ENCODE data around the gene CYP19A1. TPM values are rescaled to one million over a fixed set of nuclear protein-coding genes. Genes with fewer than 3 reads are reported as not detected.

The CYP19A1 gene
- total RNA-seq, 1 donor from 2014 or later, result not detected

DNA sequence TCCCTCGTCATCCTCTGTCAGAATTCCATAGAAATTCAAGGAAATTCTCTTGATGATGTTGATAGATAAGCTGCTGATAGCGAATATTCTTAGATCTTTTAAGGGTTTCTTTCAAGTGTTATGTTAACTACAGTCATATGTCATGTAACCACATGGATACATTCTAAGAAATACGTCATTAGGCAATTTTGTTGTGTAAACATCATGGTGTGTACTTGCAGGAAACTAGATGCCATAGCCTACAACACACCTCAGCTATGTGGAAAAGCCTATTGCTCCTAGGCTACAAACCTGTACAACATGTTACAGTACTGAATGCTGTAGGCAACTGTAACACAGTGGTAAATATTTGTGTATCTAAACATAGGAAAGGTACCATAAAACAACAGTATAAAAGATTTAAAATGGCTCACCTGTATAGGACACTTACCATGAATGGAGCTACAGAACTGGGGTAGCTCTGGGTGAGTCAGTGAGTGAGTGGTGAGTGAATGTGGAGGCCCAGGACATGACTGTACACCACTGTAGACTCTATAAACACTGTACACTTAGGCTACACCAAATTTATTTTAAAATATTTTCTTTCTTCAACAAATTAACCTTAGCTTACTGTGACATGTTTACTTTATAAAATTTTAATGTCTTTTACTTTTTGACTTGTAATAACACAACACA, 37.7 kb upstream of the CYP19A1 start:
- no peak overlapping the region for H3K4me3 Mint-ChIP-seq (ENCODE audit: unreplicated experiment)
- DNase-seq, result no peak
- no peak overlapping the region for H3K27ac Mint-ChIP-seq (ENCODE audit: unreplicated experiment)
- H3K36me3 Mint-ChIP-seq (ENCODE audit: unreplicated experiment), result no peaks in the 10 kb centered on the region
- TF ChIP-seq, protein P1, sequence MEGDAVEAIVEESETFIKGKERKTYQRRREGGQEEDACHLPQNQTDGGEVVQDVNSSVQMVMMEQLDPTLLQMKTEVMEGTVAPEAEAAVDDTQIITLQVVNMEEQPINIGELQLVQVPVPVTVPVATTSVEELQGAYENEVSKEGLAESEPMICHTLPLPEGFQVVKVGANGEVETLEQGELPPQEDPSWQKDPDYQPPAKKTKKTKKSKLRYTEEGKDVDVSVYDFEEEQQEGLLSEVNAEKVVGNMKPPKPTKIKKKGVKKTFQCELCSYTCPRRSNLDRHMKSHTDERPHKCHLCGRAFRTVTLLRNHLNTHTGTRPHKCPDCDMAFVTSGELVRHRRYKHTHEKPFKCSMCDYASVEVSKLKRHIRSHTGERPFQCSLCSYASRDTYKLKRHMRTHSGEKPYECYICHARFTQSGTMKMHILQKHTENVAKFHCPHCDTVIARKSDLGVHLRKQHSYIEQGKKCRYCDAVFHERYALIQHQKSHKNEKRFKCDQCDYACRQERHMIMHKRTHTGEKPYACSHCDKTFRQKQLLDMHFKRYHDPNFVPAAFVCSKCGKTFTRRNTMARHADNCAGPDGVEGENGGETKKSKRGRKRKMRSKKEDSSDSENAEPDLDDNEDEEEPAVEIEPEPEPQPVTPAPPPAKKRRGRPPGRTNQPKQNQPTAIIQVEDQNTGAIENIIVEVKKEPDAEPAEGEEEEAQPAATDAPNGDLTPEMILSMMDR (IDR thresholded peaks at IDR 0.05; ENCODE audit: partially characterized antibody, unreplicated experiment), result no peak
- peaks cover 2% of the 10 kb centered on the region for H3K4me1 Mint-ChIP-seq (ENCODE audit: low read depth, unreplicated experiment)
- H3K9me3 Mint-ChIP-seq (ENCODE audit: unreplicated experiment), result no peaks in the 10 kb centered on the region
- H3K27me3 Mint-ChIP-seq (ENCODE audit: unreplicated experiment), result no peaks in the 10 kb centered on the region

DNA sequence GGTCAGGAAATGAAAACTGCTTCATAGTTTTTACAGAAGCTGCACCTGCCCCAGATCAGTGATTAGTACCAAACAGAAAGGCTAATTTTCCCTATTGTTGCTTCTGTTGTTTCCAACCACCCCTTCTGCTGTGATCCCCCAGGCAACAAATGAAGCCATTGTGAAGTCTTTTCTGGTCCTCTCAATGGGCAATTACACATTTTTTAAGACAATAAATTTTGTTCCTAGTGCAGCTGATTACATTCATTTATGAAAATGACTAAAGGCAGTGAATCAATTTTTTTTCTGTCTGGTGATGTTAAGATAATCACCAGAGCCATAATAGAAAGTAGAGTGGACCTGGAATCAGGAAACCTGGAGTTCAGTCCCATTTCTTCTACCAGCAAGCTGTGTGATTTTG, 35.7 kb upstream of the CYP19A1 start:
- DNase-seq, result no peak
- Mint-ChIP-seq H3K27ac (ENCODE audit: unreplicated experiment) (no peak overlapping the region), H3K27me3 (ENCODE audit: unreplicated experiment) (no peaks in the 10 kb centered on the region), H3K9me3 (ENCODE audit: unreplicated experiment) (no peaks in the 10 kb centered on the region), H3K4me3 (ENCODE audit: unreplicated experiment) (no peak overlapping the region), H3K36me3 (ENCODE audit: unreplicated experiment) (no peaks in the 10 kb centered on the region), H3K4me1 (ENCODE audit: low read depth, unreplicated experiment) (peaks cover 2% of the 10 kb centered on the region)
- TF ChIP-seq, protein P1 (IDR thresholded peaks at IDR 0.05; ENCODE audit: partially characterized antibody, unreplicated experiment), result no peak

DNA sequence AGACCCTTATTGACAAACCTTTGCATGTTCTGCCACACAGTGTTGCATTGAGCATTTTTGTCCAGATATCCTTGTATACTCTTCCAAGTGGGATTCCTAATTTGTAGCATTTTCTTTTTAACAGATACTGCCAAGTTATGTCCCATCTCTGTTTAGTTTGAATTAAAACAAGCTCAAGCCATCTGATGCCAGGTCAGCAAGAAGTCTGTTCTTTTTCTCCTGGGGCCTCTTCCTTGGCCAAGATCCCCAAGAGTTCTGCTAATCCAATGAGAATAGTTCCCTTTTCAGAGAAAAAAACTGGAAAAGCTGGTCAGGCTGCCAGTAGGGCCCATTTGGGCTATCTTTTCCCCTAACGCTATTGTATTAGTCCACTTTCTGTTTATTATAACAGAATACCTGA, 32.9 kb upstream of the CYP19A1 start:
- H3K4me1 Mint-ChIP-seq (ENCODE audit: low read depth, unreplicated experiment), result peaks cover 2% of the 10 kb centered on the region
- H3K27me3 Mint-ChIP-seq (ENCODE audit: unreplicated experiment), result no peaks in the 10 kb centered on the region
- TF ChIP-seq, protein P1 (IDR thresholded peaks at IDR 0.05; ENCODE audit: partially characterized antibody, unreplicated experiment), result no peak
- no peaks in the 10 kb centered on the region for H3K36me3 Mint-ChIP-seq (ENCODE audit: unreplicated experiment)
- DNase-seq, result no peak
- H3K9me3 Mint-ChIP-seq (ENCODE audit: unreplicated experiment), result no peaks in the 10 kb centered on the region
- no peak overlapping the region for H3K4me3 Mint-ChIP-seq (ENCODE audit: unreplicated experiment)
- H3K27ac Mint-ChIP-seq (ENCODE audit: unreplicated experiment), result no peak overlapping the region

DNA sequence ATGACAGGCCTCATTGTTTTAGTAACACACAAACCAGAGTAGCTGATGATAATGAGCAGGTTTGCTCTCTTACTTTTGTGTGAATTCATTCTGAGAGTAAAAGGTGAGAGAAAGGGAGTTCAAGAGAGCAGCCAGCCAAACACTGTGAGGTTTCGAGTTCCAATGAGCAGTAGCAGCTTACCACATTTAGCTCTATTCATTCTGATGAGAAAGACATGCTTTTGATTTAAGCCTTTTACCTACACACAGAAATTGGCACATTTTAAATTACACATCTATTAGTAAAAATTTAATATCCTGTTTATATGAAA, 31.0 kb upstream of the CYP19A1 start:
- TF ChIP-seq, protein P1 (IDR thresholded peaks at IDR 0.05; ENCODE audit: partially characterized antibody, unreplicated experiment), result no peak
- DNase-seq, result no peak
- H3K4me3 Mint-ChIP-seq (ENCODE audit: unreplicated experiment), result no peak overlapping the region
- H3K36me3 Mint-ChIP-seq (ENCODE audit: unreplicated experiment), result no peaks in the 10 kb centered on the region
- H3K27ac Mint-ChIP-seq (ENCODE audit: unreplicated experiment), result no peak overlapping the region
- H3K4me1 Mint-ChIP-seq (ENCODE audit: low read depth, unreplicated experiment), result peaks cover 2% of the 10 kb centered on the region
- no peaks in the 10 kb centered on the region for H3K27me3 Mint-ChIP-seq (ENCODE audit: unreplicated experiment)
- H3K9me3 Mint-ChIP-seq (ENCODE audit: unreplicated experiment), result peaks cover 2% of the 10 kb centered on the region

DNA sequence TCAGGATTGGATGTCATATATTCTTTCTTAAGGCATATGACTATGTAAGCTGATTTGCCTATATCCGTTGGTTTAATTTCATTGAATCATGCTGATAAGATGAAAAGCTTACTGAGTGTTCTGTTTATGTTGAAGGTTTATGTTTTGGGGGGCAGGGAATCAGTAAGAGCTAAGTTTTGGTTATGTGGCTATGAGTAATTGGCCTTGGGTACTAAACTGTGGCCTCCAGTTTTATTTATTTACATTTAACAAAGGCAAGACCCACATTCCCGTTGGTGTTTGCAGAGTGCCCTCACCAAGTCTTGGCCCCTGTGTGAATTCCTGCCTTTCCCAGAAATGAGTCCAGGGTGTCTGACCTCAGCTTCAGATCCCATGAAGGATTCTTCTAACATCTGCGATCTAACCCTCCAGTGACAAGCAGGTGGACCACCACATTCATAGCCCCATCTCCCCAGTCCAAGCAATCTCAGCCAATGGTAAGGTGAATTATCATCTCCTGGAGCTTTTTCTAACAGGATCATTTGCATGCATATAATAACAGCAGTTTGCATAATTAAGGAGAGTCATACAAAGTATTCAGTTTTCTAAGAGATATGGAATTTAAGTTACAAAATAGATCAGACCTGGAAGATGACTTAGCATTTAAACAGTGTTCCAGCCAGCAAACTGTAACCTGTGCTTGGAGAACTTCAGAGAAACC, 30.5 kb upstream of the CYP19A1 start:
- H3K27me3 Mint-ChIP-seq (ENCODE audit: unreplicated experiment), result no peaks in the 10 kb centered on the region

More for the DNA sequence above, 30.5 kb upstream of the CYP19A1 start:
- H3K4me3 Mint-ChIP-seq (ENCODE audit: unreplicated experiment), result no peak overlapping the region
- TF ChIP-seq, protein P1 (IDR thresholded peaks at IDR 0.05; ENCODE audit: partially characterized antibody, unreplicated experiment), result no peak
- peaks cover 2% of the 10 kb centered on the region for H3K4me1 Mint-ChIP-seq (ENCODE audit: low read depth, unreplicated experiment)
- no peaks in the 10 kb centered on the region for H3K36me3 Mint-ChIP-seq (ENCODE audit: unreplicated experiment)
- peaks cover 2% of the 10 kb centered on the region for H3K9me3 Mint-ChIP-seq (ENCODE audit: unreplicated experiment)
- H3K27ac Mint-ChIP-seq (ENCODE audit: unreplicated experiment), result no peak overlapping the region
- DNase-seq, result no peak
